HG02678 (cell line): ENCODE data around the gene HAVCR2.
A peak's percentile ranks its signal among the peaks of the same experiment; 100 is the strongest.

Source experiments
- ATAC-seq: cut with Tn5 transposase; IDR thresholded peaks from one replicate; pipeline ENCODE4 v1.9.1; 2021; ENCODE audit warnings: mild to moderate bottlenecking, moderate library complexity; ENCODE audit not compliant: unreplicated experiment

The HAVCR2 gene

GRCh38 chr5:157108976-157109375 lies at the start of gene HAVCR2:
TSS of gene HAVCR2 (minus strand) at chr5:157109044. CDS start at chr5:157108983, 61 bp downstream.
- peak; percentile 81 for ATAC-seq

GRCh38 chr5:157157293-157157891 lies 48.5 kb upstream of the HAVCR2 start:
- ATAC-seq, result no peak

GRCh38 chr5:157155297-157155696 lies 46.5 kb upstream of the HAVCR2 start:
- no peak for ATAC-seq

GRCh38 chr5:157150995-157151394 lies 42.2 kb upstream of the HAVCR2 start:
- ATAC-seq, result no peak

- ATAC-seq, result peak; percentile 82
Observed at GRCh38 chr5:157148734-157149615, 40.1 kb upstream of the HAVCR2 start.

- peak; percentile 38 for ATAC-seq
Observed at GRCh38 chr5:157143127-157143971, 34.5 kb upstream of the HAVCR2 start.

GRCh38 chr5:157142317-157143126 lies 33.7 kb upstream of the HAVCR2 start, which contains the start of gene MED7:
TSS of gene MED7 (minus strand) at chr5:157142865. CDS start at chr5:157139431, 3,434 bp downstream.
- ATAC-seq, result peak; percentile 99

- ATAC-seq, result no peak
Observed at GRCh38 chr5:157137691-157138090, 28.8 kb upstream of the HAVCR2 start.

GRCh38 chr5:157132281-157132612 lies 23.4 kb upstream of the HAVCR2 start:
- ATAC-seq, result no peak

GRCh38 chr5:157130925-157131324 lies 22.1 kb upstream of the HAVCR2 start:
- ATAC-seq, result no peak

- no peak for ATAC-seq
Observed at GRCh38 chr5:157121709-157122108, 12.9 kb upstream of the HAVCR2 start.

- no peak for ATAC-seq
Observed at GRCh38 chr5:157120102-157120501, 11.3 kb upstream of the HAVCR2 start.

GRCh38 chr5:157116483-157116954 lies 7.7 kb upstream of the HAVCR2 start:
- ATAC-seq, result peak; percentile 63

- no peak for ATAC-seq
Observed at GRCh38 chr5:157115502-157115901, 6.7 kb upstream of the HAVCR2 start.

- no peak for ATAC-seq
Observed at GRCh38 chr5:157115012-157115411, 6.2 kb upstream of the HAVCR2 start.

- no peak for ATAC-seq
Observed at GRCh38 chr5:157113002-157113401, 4.2 kb upstream of the HAVCR2 start.

GRCh38 chr5:157109744-157110143 lies 900 bp upstream of the HAVCR2 start:
- ATAC-seq, result peak; percentile 59

- ATAC-seq, result no peak
Observed at GRCh38 chr5:157107508-157107907, 1.3 kb downstream of the HAVCR2 start.

- ATAC-seq, result no peak
Observed at GRCh38 chr5:157106630-157107461, 2.0 kb downstream of the HAVCR2 start.
